D721Med (cell line): ENCODE measurements around the gene PPP1R12C.
"Not testable (repeated sequence)": the region's sequence is repeated elsewhere in the genome, so short reads cannot be mapped to it uniquely, and the experiment has no call there.

Source experiments
- DNase-seq: peaks from one replicate; pipeline ENCODE4 v3.0.0; 2011; ENCODE audit warnings: low spot score; ENCODE audit not compliant: insufficient read length
- FAIRE-seq: peaks from 2 replicates; lab custom pipeline; 2011; peaks lifted over from hg19 to GRCh38; lab: Jason Lieb, UNC
- TF ChIP-seq, protein P1 (sequence below): IDR thresholded peaks from 2 replicates; pipeline ENCODE4 v1.5.1; 2012; ENCODE audit warnings: mild to moderate bottlenecking, control low read depth; ENCODE audit not compliant: insufficient read depth; ENCODE audit errors: missing control alignments

PPP1R12C gene

GRCh38 chr19:55113570-55114039, 3.8 kb downstream of the PPP1R12C start:
- DNase-seq (no peak), FAIRE-seq (no peak)
- TF ChIP-seq, protein P1, sequence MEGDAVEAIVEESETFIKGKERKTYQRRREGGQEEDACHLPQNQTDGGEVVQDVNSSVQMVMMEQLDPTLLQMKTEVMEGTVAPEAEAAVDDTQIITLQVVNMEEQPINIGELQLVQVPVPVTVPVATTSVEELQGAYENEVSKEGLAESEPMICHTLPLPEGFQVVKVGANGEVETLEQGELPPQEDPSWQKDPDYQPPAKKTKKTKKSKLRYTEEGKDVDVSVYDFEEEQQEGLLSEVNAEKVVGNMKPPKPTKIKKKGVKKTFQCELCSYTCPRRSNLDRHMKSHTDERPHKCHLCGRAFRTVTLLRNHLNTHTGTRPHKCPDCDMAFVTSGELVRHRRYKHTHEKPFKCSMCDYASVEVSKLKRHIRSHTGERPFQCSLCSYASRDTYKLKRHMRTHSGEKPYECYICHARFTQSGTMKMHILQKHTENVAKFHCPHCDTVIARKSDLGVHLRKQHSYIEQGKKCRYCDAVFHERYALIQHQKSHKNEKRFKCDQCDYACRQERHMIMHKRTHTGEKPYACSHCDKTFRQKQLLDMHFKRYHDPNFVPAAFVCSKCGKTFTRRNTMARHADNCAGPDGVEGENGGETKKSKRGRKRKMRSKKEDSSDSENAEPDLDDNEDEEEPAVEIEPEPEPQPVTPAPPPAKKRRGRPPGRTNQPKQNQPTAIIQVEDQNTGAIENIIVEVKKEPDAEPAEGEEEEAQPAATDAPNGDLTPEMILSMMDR: no peak

DNA sequence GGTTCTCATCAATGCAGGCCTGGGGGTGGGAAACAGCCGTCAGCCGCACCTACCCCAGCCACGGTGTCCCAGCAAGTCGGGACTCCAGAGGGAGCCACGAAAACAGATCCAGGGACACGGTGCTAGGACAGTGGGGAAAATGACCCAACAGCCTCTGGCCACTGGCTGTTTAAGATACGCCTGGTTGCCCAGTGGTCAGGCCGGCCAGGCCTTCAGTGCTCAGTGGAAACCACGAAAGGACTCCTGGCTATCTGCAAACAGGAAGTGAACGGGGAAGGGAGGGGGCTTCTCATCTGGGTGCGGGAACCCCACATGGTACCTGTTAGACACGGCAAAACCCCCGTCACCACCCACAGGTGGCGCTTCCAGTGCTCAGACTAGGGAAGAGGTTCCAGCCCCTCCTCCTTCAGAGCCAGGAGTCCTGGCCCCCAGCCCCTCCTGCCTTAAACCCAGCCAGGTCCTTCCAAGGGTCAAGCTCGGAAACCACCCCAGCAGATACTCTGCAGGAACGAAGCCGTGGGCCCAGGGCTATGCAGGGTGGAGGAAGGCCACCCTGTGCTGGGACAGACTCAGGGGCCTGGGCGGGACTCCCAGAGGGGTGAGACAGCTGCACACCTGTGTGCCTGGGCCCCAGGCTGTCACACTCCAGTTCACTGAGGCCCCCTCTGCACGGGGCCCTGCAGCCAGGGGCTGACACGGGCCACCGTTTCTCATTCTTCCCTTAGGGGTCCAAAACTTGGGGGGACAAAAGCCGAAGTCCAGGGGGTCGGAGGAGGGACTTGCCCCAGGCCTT, 4.5 kb downstream of the PPP1R12C start:
- TF ChIP-seq, protein P1: no peak
- FAIRE-seq (no peak), DNase-seq (no peak)

GRCh38 chr19:55112246-55112776, 5.1 kb downstream of the PPP1R12C start:
- TF ChIP-seq, protein P1: no peak
- FAIRE-seq (no peak), DNase-seq (no peak)

DNA sequence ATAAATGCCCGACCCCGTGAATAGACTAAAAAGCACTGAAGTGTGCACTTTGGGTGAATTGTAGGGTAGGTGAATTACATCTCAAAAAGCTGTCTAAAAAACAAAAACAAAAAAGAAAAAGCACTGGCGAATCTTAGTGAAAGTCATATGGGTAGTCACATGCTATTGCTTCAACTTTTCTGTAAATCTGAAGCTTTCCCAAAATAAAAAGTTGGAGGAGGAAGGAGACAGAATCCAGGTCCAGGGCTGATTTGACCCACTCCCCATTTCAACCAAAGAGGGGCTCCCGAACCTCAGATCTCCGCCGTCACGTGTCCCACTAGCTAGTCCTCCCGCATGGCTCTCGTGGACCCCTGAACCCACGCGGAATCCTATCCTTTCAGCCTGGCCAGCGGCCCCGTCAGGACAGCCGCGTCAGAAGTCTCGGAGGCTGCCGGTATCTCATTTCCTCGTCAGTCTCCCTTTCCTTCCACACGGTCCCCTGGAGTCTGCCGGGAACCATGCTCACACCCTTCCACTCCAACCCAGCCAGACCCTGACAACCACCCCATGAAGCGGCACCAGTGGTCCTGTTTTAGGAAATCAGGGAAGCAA, 6.1 kb downstream of the PPP1R12C start:
- TF ChIP-seq, protein P1: no peak
- DNase-seq (no peak), FAIRE-seq (no peak)

DNA sequence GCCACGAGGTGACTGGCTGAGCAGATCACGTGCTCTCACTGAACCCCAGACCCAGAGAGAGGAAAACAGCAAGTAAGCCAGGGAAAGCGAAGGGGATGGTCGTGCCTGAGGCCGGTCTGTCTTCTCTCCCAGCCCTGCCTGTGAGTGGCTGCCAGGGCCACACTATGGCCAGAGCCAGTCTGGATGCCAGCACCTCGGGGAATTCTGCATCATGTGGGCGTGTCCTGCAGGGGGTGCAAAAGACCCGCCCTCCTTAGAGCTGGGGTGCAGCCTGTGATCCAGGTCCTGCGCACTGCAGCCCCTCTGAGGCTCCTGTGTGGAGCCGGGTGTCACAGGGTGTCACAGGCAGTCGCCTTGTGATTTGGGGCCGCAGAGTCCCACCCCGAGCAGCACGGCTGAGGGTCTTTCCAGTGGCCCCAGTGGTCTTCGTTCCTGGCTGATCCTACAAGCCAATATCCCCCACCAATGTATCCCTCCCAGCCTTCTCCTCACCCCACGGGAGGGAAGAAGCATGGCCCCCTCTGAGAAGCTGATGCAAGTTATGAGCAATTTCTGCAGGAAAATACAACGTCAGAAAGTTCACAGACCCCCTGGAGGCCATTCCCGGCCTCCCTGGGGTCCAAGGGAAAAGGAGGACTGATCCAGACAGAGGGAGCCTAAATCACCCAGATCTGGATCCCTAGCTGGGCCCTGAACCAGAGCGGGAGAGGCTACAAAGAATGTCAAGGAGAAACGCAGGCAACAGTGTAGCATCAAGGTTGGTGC, 7.7 kb downstream of the PPP1R12C start:
- no peak for DNase-seq
- TF ChIP-seq, protein P1: no peak
- no peak for FAIRE-seq

DNA sequence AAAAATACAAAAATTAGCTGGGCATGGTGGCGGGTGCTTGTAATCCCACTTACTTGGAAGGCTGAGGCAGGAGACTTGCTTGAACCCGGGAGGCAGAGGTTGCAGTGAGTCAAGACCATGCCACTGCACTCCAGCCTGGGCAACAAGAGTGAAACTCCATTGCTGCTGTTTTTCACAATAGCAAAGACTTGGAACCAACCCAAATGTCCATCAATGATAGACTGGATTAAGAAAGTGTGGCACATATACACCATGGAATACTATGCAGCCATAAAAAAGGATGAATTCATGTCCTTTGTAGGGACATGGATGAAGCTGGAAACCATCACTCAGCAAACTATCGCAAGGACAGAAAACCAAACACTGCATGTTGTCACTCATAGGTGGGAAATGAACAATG, 10.2 kb downstream of the PPP1R12C start:
- FAIRE-seq, DNase-seq: not testable (repeated sequence)

DNA sequence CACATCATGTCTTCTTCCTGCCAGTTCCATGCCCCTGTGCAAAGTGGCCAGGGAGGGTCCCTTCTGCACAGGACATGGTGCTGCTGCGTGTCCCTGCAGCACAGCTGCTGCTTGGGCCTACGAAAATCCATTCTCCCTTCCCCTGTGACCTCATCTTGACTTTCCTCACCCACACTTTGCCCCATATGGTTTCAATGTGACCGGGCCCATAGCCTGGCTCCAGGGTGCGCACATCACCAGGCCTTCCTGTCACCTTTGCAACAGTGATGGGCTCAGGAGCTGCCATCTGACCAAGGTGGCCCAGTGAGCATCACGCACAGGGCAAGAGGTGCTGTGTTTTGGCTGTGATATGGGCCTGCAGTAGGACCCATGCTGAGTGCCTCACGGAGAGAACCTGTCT, 10.8 kb downstream of the PPP1R12C start:
- FAIRE-seq: no peak
- DNase-seq: no peak
- TF ChIP-seq, protein P1: no peak
